Subcutaneous adipose tissue (tissue), 4 donors: ENCODE data around the gene GRWD1. TPM values are rescaled to one million over a fixed set of nuclear protein-coding genes. Genes with fewer than 3 reads are reported as not detected.

Experiments used
- CTCF ChIP-seq: fragments of 450-650 bp; IDR thresholded peaks from one replicate; pipeline ENCODE4 v1.5.1; 2016; ENCODE audit warnings: low read depth, mild to moderate bottlenecking, control low read depth, antibody characterized with exemption, moderate library complexity
- total RNA-seq, 4 donors: library from RNA; depleted of rRNA; stranded (reverse); fragments of >200 nt; gene quantifications; one replicate each; pipeline ENCODE4 v1.1.0, GENCODE V29; 2016

The GRWD1 gene
- total RNA-seq, 4 donors from 2014 or later = 14.4 to 29.0 (median 24.9) TPM

GRCh38 chr19:48483301-48483700 lies 37.5 kb downstream of the GRWD1 start:
- no peak for TF ChIP-seq CTCF

- no peak for TF ChIP-seq CTCF
Measured at GRCh38 chr19:48484247-48484893, 38.6 kb downstream of the GRWD1 start.

- no peak for TF ChIP-seq CTCF
Measured at GRCh38 chr19:48484931-48485612, 39.3 kb downstream of the GRWD1 start.

DNA sequence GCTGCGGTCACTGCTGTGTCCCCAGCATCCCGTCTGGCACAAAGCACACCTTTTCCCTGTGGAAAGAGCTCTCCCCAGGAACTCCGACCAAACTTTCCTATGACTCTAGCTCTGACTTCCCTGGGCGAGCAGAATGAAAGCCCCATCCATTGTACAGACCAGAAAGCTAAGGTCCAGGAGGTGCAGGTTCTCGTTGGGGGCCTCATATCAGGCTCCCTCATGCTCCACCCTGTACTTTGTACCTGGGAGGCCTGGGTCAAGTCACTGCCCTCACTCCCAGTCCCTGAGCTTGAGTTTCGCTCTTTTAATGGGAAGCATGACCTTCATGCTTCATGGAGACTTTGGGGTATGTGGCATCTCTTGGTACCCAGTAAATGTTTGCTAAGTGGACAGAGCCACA lies 41.8 kb downstream of the GRWD1 start:
- no peak for TF ChIP-seq CTCF

GRCh38 chr19:48487948-48488347 lies 42.2 kb downstream of the GRWD1 start:
- TF ChIP-seq CTCF = no peak

GRCh38 chr19:48489608-48490216 lies 43.9 kb downstream of the GRWD1 start:
- TF ChIP-seq CTCF = no peak
